Neural cell (in vitro differentiated cells): ENCODE data around the gene PARVG.

ENCODE experiments used
- CTCF ChIP-seq: fragments of 450-650 bp; IDR thresholded peaks from 2 replicates; pipeline ENCODE4 v1.5.1; 2014; ENCODE audit warnings: antibody characterized with exemption, mild to moderate bottlenecking, moderate library complexity; ENCODE audit not compliant: poor library complexity, severe bottlenecking
- EP300 ChIP-seq: fragments of 450-650 bp; conservative IDR thresholded peaks from 2 replicates; pipeline ENCODE4 v1.6.1; 2014; ENCODE audit warnings: antibody characterized with exemption, mild to moderate bottlenecking, moderate library complexity; ENCODE audit not compliant: poor library complexity, severe bottlenecking
- POLR2AphosphoS5 ChIP-seq: IDR thresholded peaks from 2 replicates; pipeline ENCODE4 v1.6.1; 2012
- RAD21 ChIP-seq: fragments of 450-650 bp; conservative IDR thresholded peaks from 2 replicates; pipeline ENCODE4 v1.6.1; 2014; ENCODE audit warnings: antibody characterized with exemption, mild to moderate bottlenecking, moderate library complexity
- SMC3 ChIP-seq: fragments of 450-650 bp; conservative IDR thresholded peaks from 2 replicates; pipeline ENCODE4 v1.6.1; 2014; ENCODE audit warnings: antibody characterized with exemption, mild to moderate bottlenecking, moderate library complexity; ENCODE audit not compliant: poor library complexity
- TAF1 ChIP-seq: IDR thresholded peaks from 2 replicates; pipeline ENCODE4 v1.6.1; 2012; ENCODE audit warnings: low read depth

- no peak for TF ChIP-seq POLR2AphosphoS5
- no peak for TF ChIP-seq CTCF
- no peak for TF ChIP-seq TAF1
- no peak for TF ChIP-seq SMC3
- TF ChIP-seq EP300, result no peak
- no peak for TF ChIP-seq RAD21
These were observed 4.8 kb downstream of the PARVG start for GRCh38 chr22:44185237-44186120.
